GM23248 (cell line): ENCODE measurements around the gene CPS1.

Experiments
- EZH2 ChIP-seq: fragments of 200-600 bp; sonication (generic); IDR thresholded peaks from 2 replicates; pipeline ENCODE4 v1.6.1; 2018; ENCODE audit warnings: antibody characterized with exemption, mild to moderate bottlenecking; ENCODE audit not compliant: insufficient read depth, poor library complexity, severe bottlenecking
- EZH2phosphoT487 ChIP-seq: fragments of 200-600 bp; sonication (generic); IDR thresholded peaks from 2 replicates; pipeline ENCODE4 v1.6.1; 2018; ENCODE audit warnings: antibody characterized with exemption, moderate library complexity, mild to moderate bottlenecking, low read depth; ENCODE audit not compliant: insufficient read depth

DNA sequence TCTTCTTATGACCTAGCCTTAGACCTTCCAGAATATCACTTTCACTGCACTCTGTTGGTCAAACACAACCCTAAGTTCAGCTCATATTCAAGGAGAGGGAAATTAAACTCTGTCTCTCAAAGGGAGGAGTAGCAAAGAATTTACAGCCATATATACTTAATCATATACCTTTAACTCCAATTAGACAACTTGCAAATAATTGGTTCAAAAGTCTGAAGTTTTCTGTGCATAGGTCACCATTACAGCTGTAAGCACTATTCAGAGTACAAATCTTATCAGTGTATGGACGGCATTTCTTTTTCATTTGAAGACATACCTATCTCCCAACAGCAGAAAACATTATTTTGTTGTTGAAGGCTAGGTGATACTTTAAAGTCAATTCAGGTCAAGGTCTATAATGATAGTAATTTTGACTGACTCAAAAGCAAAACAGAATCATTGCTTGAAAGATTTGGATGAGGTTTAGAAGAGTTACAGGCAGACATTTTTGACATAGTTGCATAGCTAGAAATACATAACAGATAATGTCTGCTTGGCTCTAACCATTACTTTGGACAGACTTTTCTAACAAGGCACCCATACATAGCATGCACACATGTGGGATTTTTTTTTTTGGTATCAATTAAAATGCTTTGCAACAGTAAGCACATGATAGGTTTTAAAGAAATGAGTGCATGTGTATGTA, 131.5 kb downstream of the CPS1 start:
- TF ChIP-seq EZH2, result no peak
- TF ChIP-seq EZH2phosphoT487, result no peak
